Measurements from ENCODE around the gene AAMDC.
"Not testable (repeated sequence)": the region's sequence is repeated elsewhere in the genome, so short reads cannot be mapped to it uniquely, and the experiment has no call there.

Gene AAMDC

GRCh38 chr11:77889045-77889444, 68.1 kb downstream of the AAMDC start:
- H3K36me3 ChIP-seq (ENCODE audit: control insufficient read depth, low read depth, low read length), result peaks cover 14% of the 10 kb centered on the region
- H3K9me3 ChIP-seq (ENCODE audit: control insufficient read depth, low read depth, low read length); H3K4me1 ChIP-seq (ENCODE audit: control insufficient read depth, low read depth, low read length); H3K27ac ChIP-seq (ENCODE audit: low read length); H3K4me3 ChIP-seq (ENCODE audit: low read length); H3K27me3 ChIP-seq (ENCODE audit: control insufficient read depth, insufficient read depth, low read length); H3K9ac ChIP-seq (ENCODE audit: low read length): not testable (repeated sequence)

DNA sequence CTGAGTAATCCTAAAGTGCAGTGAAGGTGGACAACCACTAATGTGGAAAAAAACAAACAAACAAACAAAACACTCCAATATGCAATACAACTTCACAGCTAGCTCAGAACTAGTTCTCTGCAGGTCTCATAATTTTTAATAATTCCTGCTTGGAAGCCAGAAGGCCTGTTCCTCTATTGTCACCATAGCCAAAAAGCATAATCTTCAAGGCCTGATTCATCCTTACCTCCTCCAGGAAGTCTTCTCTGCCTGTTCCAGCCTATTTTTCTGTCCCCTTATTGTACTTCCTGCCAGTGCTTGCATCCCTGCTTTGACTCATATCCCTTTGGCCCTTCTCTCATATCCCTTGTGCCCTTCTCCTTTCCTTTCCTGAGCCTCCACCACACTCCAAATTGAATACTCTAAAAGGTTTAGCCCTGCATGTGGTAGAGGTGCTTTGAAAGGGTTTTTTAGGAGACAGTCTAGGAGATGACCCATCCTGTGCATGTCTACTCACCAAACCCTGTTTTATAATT, 69.2 kb downstream of the AAMDC start:
- not testable (repeated sequence) for H3K36me3 ChIP-seq (ENCODE audit: control insufficient read depth, low read depth, low read length); H3K4me1 ChIP-seq (ENCODE audit: control insufficient read depth, low read depth, low read length); H3K9ac ChIP-seq (ENCODE audit: low read length); H3K4me3 ChIP-seq (ENCODE audit: low read length); H3K27ac ChIP-seq (ENCODE audit: low read length); H3K9me3 ChIP-seq (ENCODE audit: control insufficient read depth, low read depth, low read length); H3K27me3 ChIP-seq (ENCODE audit: control insufficient read depth, insufficient read depth, low read length)

DNA sequence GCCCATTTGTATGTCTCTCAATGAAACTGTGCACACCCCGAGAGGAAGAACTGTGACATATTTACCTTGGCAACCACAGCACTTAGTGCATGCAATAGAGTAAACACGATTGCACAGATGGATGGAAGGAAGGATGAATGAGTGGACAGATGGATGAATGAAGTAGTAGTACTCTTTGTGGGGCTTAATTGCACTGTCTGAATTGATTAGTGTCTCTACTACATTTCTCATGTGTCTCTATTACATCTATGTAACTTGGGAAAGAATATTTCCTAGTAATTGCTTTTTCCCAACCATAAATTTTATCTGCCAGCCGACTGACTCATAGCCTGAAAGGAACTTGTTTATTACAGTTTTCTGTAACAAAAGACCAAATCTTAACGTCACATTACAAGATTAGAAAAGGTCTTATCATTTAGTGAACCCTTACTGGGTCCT, 69.7 kb downstream of the AAMDC start:
- H3K27ac ChIP-seq (ENCODE audit: low read length); H3K9ac ChIP-seq (ENCODE audit: low read length); H3K36me3 ChIP-seq (ENCODE audit: control insufficient read depth, low read depth, low read length); H3K4me1 ChIP-seq (ENCODE audit: control insufficient read depth, low read depth, low read length); H3K9me3 ChIP-seq (ENCODE audit: control insufficient read depth, low read depth, low read length); H3K4me3 ChIP-seq (ENCODE audit: low read length); H3K27me3 ChIP-seq (ENCODE audit: control insufficient read depth, insufficient read depth, low read length): not testable (repeated sequence)

- not testable (repeated sequence) for H3K9ac ChIP-seq (ENCODE audit: low read length); H3K36me3 ChIP-seq (ENCODE audit: control insufficient read depth, low read depth, low read length); H3K9me3 ChIP-seq (ENCODE audit: control insufficient read depth, low read depth, low read length); H3K27me3 ChIP-seq (ENCODE audit: control insufficient read depth, insufficient read depth, low read length); H3K4me1 ChIP-seq (ENCODE audit: control insufficient read depth, low read depth, low read length); H3K4me3 ChIP-seq (ENCODE audit: low read length); H3K27ac ChIP-seq (ENCODE audit: low read length)
These were observed 70.3 kb downstream of the AAMDC start for GRCh38 chr11:77891256-77891655.

DNA sequence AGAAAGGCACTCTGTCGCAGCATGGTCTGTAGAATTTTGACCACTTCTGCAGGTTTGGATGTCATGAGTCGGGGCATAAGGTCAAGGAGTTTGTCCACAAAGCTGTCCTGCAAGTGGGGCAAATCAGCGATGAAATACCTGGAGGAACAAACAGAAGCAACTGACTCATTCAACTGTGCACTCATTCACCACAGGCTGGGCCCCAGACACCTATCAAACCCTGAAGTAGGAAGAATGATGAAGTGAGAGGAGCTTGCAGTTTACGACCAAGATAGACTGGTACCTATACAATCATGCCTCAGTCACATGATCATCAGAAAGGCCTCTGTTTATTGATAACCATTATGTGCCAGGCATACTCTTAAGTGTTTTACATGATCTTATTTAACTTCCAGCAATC, 70.8 kb downstream of the AAMDC start:
- H3K4me1 ChIP-seq (ENCODE audit: control insufficient read depth, low read depth, low read length); H3K9ac ChIP-seq (ENCODE audit: low read length); H3K27me3 ChIP-seq (ENCODE audit: control insufficient read depth, insufficient read depth, low read length); H3K36me3 ChIP-seq (ENCODE audit: control insufficient read depth, low read depth, low read length); H3K4me3 ChIP-seq (ENCODE audit: low read length); H3K27ac ChIP-seq (ENCODE audit: low read length); H3K9me3 ChIP-seq (ENCODE audit: control insufficient read depth, low read depth, low read length): not testable (repeated sequence)

GRCh38 chr11:77894949-77895348, 74.0 kb downstream of the AAMDC start:
- not testable (repeated sequence) for H3K9me3 ChIP-seq (ENCODE audit: control insufficient read depth, low read depth, low read length); H3K27ac ChIP-seq (ENCODE audit: low read length); H3K4me1 ChIP-seq (ENCODE audit: control insufficient read depth, low read depth, low read length); H3K9ac ChIP-seq (ENCODE audit: low read length); H3K4me3 ChIP-seq (ENCODE audit: low read length); H3K36me3 ChIP-seq (ENCODE audit: control insufficient read depth, low read depth, low read length); H3K27me3 ChIP-seq (ENCODE audit: control insufficient read depth, insufficient read depth, low read length)

DNA sequence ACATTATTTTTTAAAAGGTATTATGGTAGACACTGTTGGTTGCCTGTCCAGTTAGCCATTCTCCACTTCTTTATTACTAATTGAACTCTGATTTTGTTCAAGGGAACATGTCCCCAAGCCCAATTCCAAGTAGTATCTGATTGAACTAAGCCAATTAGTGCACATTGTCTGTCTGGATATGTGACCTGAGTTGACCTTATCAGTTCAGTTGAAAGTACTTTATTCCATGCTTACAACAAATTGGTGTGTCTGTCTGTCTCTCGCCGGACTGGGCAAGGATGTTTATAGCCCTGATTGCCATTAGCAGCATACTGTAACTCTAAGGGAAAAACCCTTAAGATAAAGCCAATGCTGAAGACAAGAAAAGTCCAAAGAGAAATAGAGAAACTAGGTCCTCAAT, 87.9 kb downstream of the AAMDC start:
- Histone ChIP-seq H3K9me3 (ENCODE audit: control insufficient read depth, low read depth, low read length) (no peaks in the 10 kb centered on the region), H3K27ac (ENCODE audit: low read length) (no peak overlapping the region), H3K27me3 (ENCODE audit: control insufficient read depth, insufficient read depth, low read length) (no peaks in the 10 kb centered on the region), H3K36me3 (ENCODE audit: control insufficient read depth, low read depth, low read length) (peaks cover 3% of the 10 kb centered on the region), H3K9ac (ENCODE audit: low read length) (no peak overlapping the region), H3K4me3 (ENCODE audit: low read length) (no peak overlapping the region), H3K4me1 (ENCODE audit: control insufficient read depth, low read depth, low read length) (no peaks in the 10 kb centered on the region)

GRCh38 chr11:77909277-77909676, 88.3 kb downstream of the AAMDC start:
- no peaks in the 10 kb centered on the region for H3K4me1 ChIP-seq (ENCODE audit: control insufficient read depth, low read depth, low read length)
- H3K27ac ChIP-seq (ENCODE audit: low read length), result no peak overlapping the region
- H3K36me3 ChIP-seq (ENCODE audit: control insufficient read depth, low read depth, low read length), result peaks cover 3% of the 10 kb centered on the region
- H3K9me3 ChIP-seq (ENCODE audit: control insufficient read depth, low read depth, low read length), result no peaks in the 10 kb centered on the region
- no peak overlapping the region for H3K4me3 ChIP-seq (ENCODE audit: low read length)
- no peaks in the 10 kb centered on the region for H3K27me3 ChIP-seq (ENCODE audit: control insufficient read depth, insufficient read depth, low read length)
- no peak overlapping the region for H3K9ac ChIP-seq (ENCODE audit: low read length)

DNA sequence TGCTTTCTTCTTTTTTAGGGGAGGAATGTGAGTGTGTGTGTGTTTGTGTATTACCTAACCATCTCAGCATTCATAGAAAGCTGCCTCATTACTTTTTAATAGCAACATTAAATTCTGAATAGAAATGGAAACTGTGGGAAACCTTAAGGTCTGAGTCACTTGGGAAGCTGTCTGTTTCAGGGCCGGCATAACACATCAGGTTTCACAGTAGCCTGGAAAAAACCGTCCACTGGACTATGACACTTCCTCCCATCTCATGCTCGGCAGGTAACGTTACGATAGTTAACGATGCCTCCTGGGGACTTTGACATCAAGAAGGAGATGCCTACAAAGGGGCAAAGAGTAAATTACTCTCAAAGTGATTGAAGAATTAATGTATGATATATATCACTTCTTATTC, 89.9 kb downstream of the AAMDC start:
- not testable (repeated sequence) for H3K9ac ChIP-seq (ENCODE audit: low read length); H3K27me3 ChIP-seq (ENCODE audit: control insufficient read depth, insufficient read depth, low read length); H3K27ac ChIP-seq (ENCODE audit: low read length)

GRCh38 chr11:77913608-77914306, 92.8 kb downstream of the AAMDC start:
- H3K27ac ChIP-seq (ENCODE audit: low read length); H3K27me3 ChIP-seq (ENCODE audit: control insufficient read depth, insufficient read depth, low read length); H3K36me3 ChIP-seq (ENCODE audit: control insufficient read depth, low read depth, low read length); H3K9ac ChIP-seq (ENCODE audit: low read length); H3K4me1 ChIP-seq (ENCODE audit: control insufficient read depth, low read depth, low read length); H3K9me3 ChIP-seq (ENCODE audit: control insufficient read depth, low read depth, low read length); H3K4me3 ChIP-seq (ENCODE audit: low read length): not testable (repeated sequence)

More for the DNA sequence above, 89.9 kb downstream of the AAMDC start:
- H3K4me1 ChIP-seq (ENCODE audit: control insufficient read depth, low read depth, low read length); H3K9me3 ChIP-seq (ENCODE audit: control insufficient read depth, low read depth, low read length); H3K4me3 ChIP-seq (ENCODE audit: low read length); H3K36me3 ChIP-seq (ENCODE audit: control insufficient read depth, low read depth, low read length): not testable (repeated sequence)

- H3K4me1 ChIP-seq (ENCODE audit: control insufficient read depth, low read depth, low read length); H3K9ac ChIP-seq (ENCODE audit: low read length); H3K9me3 ChIP-seq (ENCODE audit: control insufficient read depth, low read depth, low read length); H3K27me3 ChIP-seq (ENCODE audit: control insufficient read depth, insufficient read depth, low read length); H3K36me3 ChIP-seq (ENCODE audit: control insufficient read depth, low read depth, low read length); H3K27ac ChIP-seq (ENCODE audit: low read length); H3K4me3 ChIP-seq (ENCODE audit: low read length): not testable (repeated sequence)
These were observed 93.4 kb downstream of the AAMDC start for GRCh38 chr11:77914307-77914791.

DNA sequence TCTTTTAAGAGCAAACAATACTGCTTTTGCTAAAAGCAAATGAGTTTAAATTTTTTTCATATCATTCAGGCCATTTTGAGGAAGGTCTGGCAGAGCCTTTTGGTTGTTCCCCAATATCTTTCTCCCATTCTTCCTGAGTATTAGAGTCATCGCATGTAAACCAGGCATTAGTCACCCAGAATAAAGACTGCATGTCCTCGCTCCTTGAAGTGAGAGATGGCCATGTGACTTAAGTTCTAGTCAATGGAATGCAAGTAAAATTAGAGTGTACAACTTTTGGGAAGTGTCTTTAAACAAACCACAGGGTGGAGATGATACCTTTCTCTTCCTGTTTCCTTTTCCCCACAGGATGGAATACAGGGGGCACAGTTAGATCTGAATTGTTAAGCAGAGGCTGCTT, 96.8 kb downstream of the AAMDC start:
- H3K27ac ChIP-seq (ENCODE audit: low read length); H3K27me3 ChIP-seq (ENCODE audit: control insufficient read depth, insufficient read depth, low read length); H3K4me3 ChIP-seq (ENCODE audit: low read length); H3K36me3 ChIP-seq (ENCODE audit: control insufficient read depth, low read depth, low read length); H3K9ac ChIP-seq (ENCODE audit: low read length); H3K4me1 ChIP-seq (ENCODE audit: control insufficient read depth, low read depth, low read length); H3K9me3 ChIP-seq (ENCODE audit: control insufficient read depth, low read depth, low read length): not testable (repeated sequence)

Measured in iPS-18a (cell line).